HL-60 (cell line): ENCODE data around the gene ATL3.
"Not testable (repeated sequence)": the region's sequence is repeated elsewhere in the genome, so short reads cannot be mapped to it uniquely, and the experiment has no call there.

Source experiments
- CTCF ChIP-seq: IDR thresholded peaks from one replicate; pipeline ENCODE4 v1.5.1; 2011; ENCODE audit warnings: low read length, control low read depth, inconsistent platforms; ENCODE audit not compliant: insufficient read depth
- GABPA ChIP-seq: IDR thresholded peaks from 2 replicates; pipeline ENCODE4 v1.6.1; 2012; ENCODE audit warnings: low read depth

- TF ChIP-seq CTCF, GABPA: not testable (repeated sequence)
Measured at GRCh38 chr11:63578882-63579281, 92.3 kb downstream of the ATL3 start.
